HG03521 (cell line): ENCODE measurements around the gene DNASE1L1.

Experiments
- ATAC-seq: cut with Tn5 transposase; IDR thresholded peaks from one replicate; pipeline ENCODE4 v1.9.1; 2021; ENCODE audit warnings: mild to moderate bottlenecking, moderate library complexity; ENCODE audit not compliant: unreplicated experiment

Gene DNASE1L1

DNA sequence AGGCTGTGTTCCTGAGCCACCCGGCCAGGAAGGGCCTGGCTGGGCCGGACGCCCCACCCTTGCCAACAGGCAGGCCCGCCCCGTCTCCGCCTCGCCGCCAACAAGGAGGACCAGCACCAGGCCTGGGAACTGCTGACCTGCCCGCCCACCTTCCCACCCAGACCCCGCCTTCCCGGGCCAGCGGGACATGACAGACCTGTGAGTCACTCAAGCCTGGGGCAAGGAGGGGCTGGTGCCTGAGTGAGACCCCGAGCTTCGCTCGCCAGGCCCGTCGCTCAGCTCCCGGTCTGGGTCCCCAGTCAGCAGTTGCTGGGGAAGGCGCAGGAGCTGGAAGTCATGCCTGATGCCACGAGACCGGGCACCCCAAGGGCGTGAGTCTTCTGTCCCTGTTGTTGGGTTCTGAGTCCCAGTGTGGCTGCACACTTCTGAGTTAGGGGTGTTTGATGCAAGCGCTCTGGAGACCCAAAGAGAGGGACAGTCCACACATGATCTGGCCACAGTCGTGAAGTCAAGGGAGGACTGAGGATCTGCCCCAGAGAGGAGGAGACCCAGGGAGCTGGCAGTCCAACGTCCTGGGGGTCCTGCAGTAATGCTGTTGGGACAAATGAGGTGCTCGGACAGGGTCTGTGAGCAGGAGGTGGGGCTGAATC is at the start of gene DNASE1L1:
Gene DNASE1L1 (minus strand): TSS at position 33 of the 650 bp plus-strand sequence. CDS start 3,686 bp downstream, outside the sequence.
- ATAC-seq: no peak

- ATAC-seq: peak; percentile 46
These were observed 49.3 kb upstream of the DNASE1L1 start, which contains the start of gene PLXNA3 for GRCh38 chrX:154458116-154458953. TSS of gene PLXNA3 (plus strand) at chrX:154458281. CDS start at chrX:154460184, 1,903 bp downstream.

- peak; percentile 44 for ATAC-seq
These were observed 48.5 kb upstream of the DNASE1L1 start for GRCh38 chrX:154457491-154458115.

DNA sequence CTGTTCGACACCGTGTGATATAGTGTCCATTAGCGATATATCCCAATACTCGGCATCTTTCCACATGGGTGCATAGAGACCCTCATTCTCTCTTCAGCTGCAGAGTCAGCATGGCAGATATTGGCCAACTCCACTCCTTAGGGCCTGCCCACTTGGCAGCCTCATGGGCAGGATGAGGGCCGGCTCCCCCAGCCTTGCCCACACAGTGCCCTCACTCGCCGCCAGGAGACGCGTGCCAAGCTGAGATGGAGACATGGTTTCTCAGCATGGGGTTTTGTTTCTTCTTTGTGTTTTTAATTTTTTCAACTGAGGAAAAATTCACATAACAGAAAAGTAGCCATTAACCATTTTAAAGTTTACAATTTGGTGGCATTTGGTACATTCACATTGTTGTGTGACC is 43.8 kb upstream of the DNASE1L1 start:
- ATAC-seq: no peak

DNA sequence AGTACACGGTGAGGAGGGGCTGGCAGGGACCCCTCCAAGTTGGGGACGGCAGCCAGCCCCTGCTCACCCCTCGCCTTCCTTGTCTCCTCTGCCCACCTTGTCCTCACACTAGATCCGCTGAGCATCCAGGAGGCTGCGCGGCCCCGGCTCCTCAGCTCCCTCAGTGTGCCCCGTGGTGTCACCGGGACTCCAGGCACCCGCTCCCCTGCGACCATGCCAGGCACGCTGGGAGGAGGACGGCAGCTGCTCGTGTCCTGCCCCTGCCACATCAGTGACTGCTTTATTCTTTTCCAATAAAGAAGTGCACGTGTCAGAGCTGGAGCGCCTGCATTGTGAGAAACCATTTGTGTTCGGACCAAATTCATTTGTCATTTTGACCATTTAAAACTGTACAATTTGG is 41.3 kb upstream of the DNASE1L1 start:
- no peak for ATAC-seq

- ATAC-seq: no peak
These were observed 40.6 kb upstream of the DNASE1L1 start for GRCh38 chrX:154449618-154450017.

GRCh38 chrX:154448484-154448883 is 39.4 kb upstream of the DNASE1L1 start:
- no peak for ATAC-seq

- ATAC-seq: no peak
These were observed 37.4 kb upstream of the DNASE1L1 start for GRCh38 chrX:154446430-154446829.

DNA sequence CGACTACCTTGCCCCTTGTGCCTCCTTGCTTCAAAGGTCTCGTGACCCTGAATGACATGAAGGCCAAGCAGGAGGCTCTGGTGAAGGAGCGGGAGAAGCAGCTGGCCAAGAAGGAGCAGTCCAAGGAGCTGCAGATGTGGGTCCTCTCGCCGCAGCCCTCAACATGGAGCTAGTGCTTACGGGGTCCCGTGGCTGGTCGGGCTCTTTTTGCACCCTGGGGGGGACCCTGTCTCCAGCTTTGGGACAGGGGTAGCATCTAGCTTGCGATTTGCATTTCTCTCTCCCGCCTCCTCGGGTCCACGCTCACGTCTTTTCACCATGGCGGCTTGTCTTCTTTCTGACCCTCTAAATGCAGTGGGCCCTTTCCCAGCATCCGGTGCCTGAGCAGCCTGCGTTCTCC is 36.7 kb upstream of the DNASE1L1 start:
- no peak for ATAC-seq

GRCh38 chrX:154444755-154445246 is 35.7 kb upstream of the DNASE1L1 start:
- no peak for ATAC-seq

- peak; percentile 84 for ATAC-seq
These were observed 35.1 kb upstream of the DNASE1L1 start, which contains the start of gene FAM50A for GRCh38 chrX:154443992-154444754. TSS of gene FAM50A (plus strand) at chrX:154444141. CDS start at chrX:154444236, 95 bp downstream.

- no peak for ATAC-seq
These were observed 34.4 kb upstream of the DNASE1L1 start for GRCh38 chrX:154443479-154443910.

GRCh38 chrX:154441984-154442707 is 33.1 kb upstream of the DNASE1L1 start:
- ATAC-seq: no peak

DNA sequence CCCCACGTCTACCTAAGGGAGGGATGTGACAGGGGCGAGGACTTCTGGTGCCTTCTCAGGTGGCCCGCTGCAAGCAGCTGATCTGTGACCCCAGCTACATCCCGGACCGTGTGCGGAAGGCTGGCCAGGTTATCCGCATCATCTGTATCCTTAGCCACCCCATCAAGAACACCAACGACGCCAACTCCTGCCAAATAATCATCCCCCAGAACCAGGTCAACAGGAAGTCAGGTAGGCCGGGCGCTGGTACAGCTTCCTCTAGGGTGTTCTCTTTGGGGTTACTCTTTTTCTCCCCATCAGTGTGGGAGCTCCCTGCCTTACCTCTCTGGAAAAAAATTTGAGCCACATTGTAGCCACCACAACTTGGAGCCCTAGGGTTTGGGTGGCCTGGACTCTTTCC is 32.5 kb upstream of the DNASE1L1 start:
- no peak for ATAC-seq

- ATAC-seq: no peak
These were observed 31.7 kb upstream of the DNASE1L1 start for GRCh38 chrX:154440623-154441357.

- no peak for ATAC-seq
These were observed 30.8 kb upstream of the DNASE1L1 start for GRCh38 chrX:154439841-154440240.

GRCh38 chrX:154437971-154438893 is 29.2 kb upstream of the DNASE1L1 start:
- no peak for ATAC-seq
